Urinary bladder (tissue), 4 donors: ENCODE measurements around the gene MARCHF6. TPM values are rescaled to one million over a fixed set of nuclear protein-coding genes. Genes with fewer than 3 reads are reported as not detected.
"Not testable (repeated sequence)": the region's sequence is repeated elsewhere in the genome, so short reads cannot be mapped to it uniquely, and the experiment has no call there.

Experiments
- DNase-seq: peaks from one replicate; pipeline ENCODE4 v3.0.0-alpha.2; 2015; ENCODE audit errors: extremely low spot score
- H3K27ac ChIP-seq: one replicate; pipeline ENCODE4 v1.5.1; 2013; ENCODE audit warnings: low read depth, mild to moderate bottlenecking, moderate library complexity
- H3K36me3 ChIP-seq: one replicate; pipeline ENCODE4 v1.6.1; 2013; ENCODE audit warnings: mild to moderate bottlenecking, moderate library complexity; ENCODE audit not compliant: insufficient read depth
- H3K4me1 ChIP-seq: one replicate; pipeline ENCODE4 v1.6.1; 2013; ENCODE audit warnings: mild to moderate bottlenecking, moderate library complexity; ENCODE audit not compliant: insufficient read depth
- H3K4me3 ChIP-seq: one replicate; pipeline ENCODE4 v1.5.1; 2013; ENCODE audit warnings: low read depth, low read length
- WGBS: extraction: QIAGEN DNeasy Blood & Tissue Kit; methylation state at CpG from one replicate; pipeline ENCODE4 v1.1.7; 2013; 5-methylcytosine and 5-hydroxymethylcytosine counted together
- polyA plus RNA-seq: library from polyadenylated mRNA; stranded (reverse); fragments of 200-250 nt; gene quantifications from one replicate; pipeline ENCODE4 v1.2.3, GENCODE V29; 2013
- total RNA-seq: library from RNA; depleted of rRNA; stranded (reverse); fragments of >200 nt; gene quantifications from one replicate; pipeline ENCODE4 v1.2.3, GENCODE V29; 2014
- donor health status: healthy with polysubstance abuse.
- donor health status: healthy.

The MARCHF6 gene
- total and polyA plus RNA-seq, 2 donors: 39.0 to 165 TPM

DNA sequence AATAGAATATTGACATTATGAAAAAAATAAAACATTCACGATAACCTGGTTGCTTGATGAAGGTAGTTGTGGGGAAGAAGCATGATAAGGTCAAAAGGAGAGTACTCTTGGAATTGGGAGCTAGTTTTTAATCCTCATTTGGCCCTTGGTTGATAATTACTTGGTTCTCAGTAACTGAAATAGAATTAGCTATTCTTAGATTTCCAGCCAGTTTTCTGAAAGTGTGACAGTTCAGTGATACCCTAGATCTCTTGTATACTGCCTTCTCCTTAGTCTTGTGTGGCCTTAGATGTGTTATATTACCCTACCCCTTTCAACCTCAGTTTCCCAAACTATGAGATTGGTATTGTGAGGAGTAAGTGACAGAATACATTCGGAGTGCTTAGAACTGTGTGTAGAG is 17.4 kb downstream of the MARCHF6 start:
- no peak for DNase-seq
- no peak overlapping the region for H3K4me3 ChIP-seq
- peaks cover under 1% of the 10 kb centered on the region for H3K4me1 ChIP-seq
- H3K36me3 ChIP-seq: no peaks in the 10 kb centered on the region
- no peak overlapping the region for H3K27ac ChIP-seq
- WGBS: 96% methylated on average over 2 of the region's 2 CpGs

DNA sequence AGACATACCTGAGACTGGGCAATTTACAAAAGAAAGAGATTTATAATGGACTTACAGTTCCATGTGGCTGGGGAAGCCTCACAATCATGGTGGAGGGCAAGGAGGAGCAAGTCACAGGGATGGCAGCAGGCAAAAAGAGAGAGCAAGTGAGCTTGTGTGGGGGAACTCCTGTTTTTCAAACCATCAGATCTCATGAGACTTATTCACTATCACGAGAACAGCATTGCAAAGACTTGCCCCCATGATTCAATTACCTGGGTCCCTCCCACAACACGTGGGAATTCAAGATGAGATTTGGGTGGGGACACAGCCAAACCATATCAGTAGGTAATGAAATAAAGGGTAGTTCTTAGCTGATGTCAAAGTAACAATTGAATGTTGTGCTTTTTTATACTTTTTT is 17.9 kb downstream of the MARCHF6 start:
- H3K27ac ChIP-seq, H3K36me3 ChIP-seq, DNase-seq, H3K4me1 ChIP-seq, H3K4me3 ChIP-seq: not testable (repeated sequence)
- WGBS: 75% methylated on average over 2 of the region's 2 CpGs

DNA sequence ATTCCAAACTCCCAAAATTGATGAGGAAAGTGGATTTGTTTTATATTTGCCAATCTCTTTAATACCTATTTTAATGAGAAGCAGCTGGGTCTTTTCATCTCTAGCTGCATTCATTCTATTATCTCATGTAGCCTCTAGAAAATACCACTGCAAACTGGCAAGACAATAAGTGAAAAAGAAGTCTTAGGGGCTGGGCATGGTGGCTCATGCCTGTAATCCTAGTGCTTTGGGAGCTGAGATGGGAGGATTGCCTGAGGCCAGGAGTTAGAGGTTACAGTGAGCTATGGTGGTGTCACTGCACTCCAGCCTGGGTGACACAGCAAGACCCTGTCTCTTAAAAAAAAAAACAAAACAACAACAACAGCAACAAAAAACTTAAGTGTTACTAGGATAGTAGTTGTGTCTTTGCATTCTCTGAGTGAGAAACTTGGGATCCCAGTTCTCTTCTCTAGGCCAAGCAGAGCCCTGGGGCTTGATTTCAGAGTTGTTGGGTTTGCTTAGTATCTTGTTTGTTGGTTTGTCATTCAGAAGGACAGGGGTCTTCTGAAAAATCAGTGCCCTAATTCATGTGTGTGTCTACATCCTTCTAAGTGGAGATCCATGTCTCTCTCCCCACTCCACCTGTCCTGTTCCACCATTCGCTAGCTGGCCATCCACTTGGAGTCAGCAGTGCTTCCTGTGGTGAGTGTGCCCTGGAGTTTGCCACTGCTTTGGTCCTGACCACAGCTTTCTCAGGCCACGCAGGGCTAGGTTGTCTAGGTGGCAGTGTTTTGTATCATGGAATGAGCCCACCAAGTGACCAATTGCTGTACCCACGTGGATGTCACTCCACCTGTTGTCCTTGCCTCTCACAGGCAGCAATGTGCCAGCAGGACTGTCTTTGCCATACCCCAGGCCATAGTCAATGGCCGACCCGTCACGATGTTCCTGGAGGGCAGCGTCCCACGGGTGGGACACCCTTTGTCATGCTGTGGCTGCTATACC is 19.5 kb downstream of the MARCHF6 start:
- Histone ChIP-seq H3K36me3 (no peaks in the 10 kb centered on the region), H3K4me3 (no peak overlapping the region), H3K27ac (no peak overlapping the region), H3K4me1 (no peaks in the 10 kb centered on the region)
- no peak for DNase-seq
- 95% methylated on average over 8 of the region's 8 CpGs for WGBS

DNA sequence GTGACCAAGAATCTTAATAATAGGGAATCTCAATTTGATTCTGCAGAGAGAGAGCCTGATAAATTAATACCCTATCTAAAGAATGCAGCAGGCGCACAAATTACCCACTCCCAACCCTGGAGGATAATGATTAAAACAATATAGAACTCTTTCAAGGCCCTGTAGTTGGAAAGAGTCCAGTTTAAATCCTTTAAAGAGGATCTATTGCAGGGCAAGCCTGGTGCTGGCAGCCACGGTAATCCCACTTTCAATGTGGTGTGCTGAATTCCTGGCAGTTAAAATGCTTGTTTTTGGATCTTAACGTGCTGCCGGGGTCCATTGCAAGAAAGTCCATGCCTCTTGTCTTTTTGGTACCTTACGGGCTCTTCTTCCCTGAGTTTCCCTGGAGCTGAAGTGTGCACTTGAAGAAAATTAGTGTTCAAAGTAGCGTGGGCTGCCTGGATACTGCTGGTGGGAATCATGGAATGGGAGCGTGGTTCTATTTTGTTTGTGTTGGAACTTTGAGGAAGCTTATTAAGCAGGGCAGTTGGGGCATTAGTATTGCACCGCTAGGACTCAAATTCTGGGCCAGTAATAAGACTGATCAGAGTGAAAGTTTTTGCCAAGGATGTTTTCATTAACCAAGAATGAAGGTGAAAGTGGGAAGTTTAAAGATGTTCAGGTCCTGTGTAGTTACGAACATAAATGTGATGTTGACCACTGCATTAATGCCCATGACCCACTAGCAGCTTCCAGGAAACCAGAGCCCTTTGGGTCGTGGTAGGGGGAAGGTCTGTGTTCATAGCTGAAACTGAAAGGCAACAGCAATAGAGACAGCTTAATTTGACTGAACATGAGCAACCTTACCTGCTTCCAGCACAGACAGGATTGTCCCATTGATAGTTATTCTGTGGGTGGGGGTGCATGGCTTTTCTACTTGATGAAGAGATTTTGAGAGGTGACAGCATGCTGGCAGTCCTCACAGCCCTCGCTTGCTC is 20.8 kb downstream of the MARCHF6 start:
- H3K4me3 ChIP-seq: no peak overlapping the region
- H3K36me3 ChIP-seq: no peaks in the 10 kb centered on the region
- no peak overlapping the region for H3K27ac ChIP-seq
- WGBS: 63% methylated on average over 11 of the region's 11 CpGs
- H3K4me1 ChIP-seq: no peaks in the 10 kb centered on the region
- DNase-seq: no peak

DNA sequence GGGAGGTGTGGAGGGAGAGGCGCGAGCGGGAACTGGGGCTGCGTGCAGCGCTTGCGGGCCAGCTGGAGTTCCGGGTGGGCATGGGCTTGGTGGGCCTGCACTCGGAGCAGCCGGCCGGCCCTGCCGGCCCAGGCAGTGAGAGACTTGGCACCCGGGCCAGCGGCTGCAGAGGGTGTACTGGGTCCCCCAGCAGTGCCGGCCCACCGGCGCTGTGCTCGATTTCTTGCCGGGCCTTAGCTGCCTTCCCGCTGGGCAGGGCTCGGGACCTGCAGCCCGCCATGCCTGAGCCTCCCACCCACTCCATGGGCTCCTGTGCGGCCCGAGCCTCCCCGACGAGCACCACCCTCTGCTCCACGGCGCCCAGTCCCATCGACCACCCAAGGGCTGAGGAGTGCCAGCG is 21.7 kb downstream of the MARCHF6 start:
- WGBS: 98% methylated on average over 29 of the region's 29 CpGs

DNA sequence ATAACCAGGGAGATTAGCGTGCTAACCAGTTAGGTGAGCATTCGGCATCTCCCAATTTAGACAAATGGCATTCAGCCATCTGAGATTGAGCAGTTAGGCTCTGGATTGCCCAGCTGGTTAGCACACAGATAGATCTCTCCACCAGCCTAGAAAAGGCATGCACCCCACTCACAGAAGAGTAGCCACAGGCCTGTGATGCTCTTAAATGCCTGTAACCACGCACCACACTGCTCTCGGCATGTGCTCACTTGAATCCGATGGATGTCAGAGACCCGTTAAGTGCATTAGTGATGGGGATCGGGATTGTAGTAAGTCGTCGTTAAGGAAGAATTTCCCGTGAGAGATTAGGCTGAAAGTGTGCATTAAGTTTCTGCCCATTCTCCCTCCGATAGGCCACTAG is 23.0 kb downstream of the MARCHF6 start:
- Histone ChIP-seq H3K4me3 (no peak overlapping the region), H3K4me1 (no peaks in the 10 kb centered on the region), H3K36me3 (no peaks in the 10 kb centered on the region), H3K27ac (no peak overlapping the region)
- DNase-seq: no peak
- WGBS: 89% methylated on average over 11 of the region's 11 CpGs

More for the DNA sequence above, 21.7 kb downstream of the MARCHF6 start:
- H3K27ac ChIP-seq, H3K4me3 ChIP-seq, H3K36me3 ChIP-seq, DNase-seq, H3K4me1 ChIP-seq: not testable (repeated sequence)

DNA sequence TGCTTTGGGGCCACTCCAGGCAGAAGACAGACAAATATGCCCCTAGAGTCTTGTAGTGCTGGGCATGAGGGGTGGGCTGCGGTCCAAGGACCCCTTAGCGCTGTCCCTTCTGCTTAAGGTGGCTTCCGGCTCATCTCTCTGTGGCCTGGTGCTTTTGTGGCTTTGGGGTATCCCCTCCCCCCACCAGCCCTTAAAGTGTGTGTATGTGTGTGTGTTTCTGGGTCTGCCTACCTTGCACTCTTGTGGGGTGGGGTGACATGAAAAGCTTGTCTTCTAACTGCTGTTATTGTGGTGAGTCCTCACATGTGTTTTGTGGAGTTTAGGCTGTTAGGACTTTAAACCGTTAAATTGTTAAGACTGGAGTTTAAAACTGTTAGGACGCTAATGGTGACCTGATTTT is 23.6 kb downstream of the MARCHF6 start:
- H3K36me3 ChIP-seq: peaks cover under 1% of the 10 kb centered on the region
- no peak overlapping the region for H3K4me3 ChIP-seq
- H3K27ac ChIP-seq: no peak overlapping the region
- 78% methylated on average over 5 of the region's 5 CpGs for WGBS
- H3K4me1 ChIP-seq: no peaks in the 10 kb centered on the region
- DNase-seq: no peak

DNA sequence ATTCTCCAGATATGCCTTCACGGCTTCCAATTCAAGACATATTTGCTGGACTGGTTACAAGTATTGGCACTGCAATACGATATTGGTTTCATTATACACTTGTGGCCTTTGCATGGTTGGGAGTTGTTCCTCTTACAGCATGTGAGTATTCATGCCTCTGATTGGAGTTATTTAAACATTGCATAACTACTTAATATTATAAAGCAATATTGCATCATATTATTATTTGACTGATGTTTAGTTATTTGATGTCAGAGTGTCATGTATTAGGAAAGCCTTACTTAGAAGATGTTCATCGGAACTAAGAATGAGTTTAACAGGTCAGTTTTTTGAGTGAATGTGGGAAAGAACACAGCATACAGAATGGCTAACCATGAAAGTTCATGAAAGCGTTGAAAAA is 28.3 kb downstream of the MARCHF6 start:
- 92% methylated on average over 4 of the region's 4 CpGs for WGBS
- no peak overlapping the region for H3K4me3 ChIP-seq
- peaks cover 2% of the 10 kb centered on the region for H3K36me3 ChIP-seq
- no peak overlapping the region for H3K27ac ChIP-seq
- H3K4me1 ChIP-seq: no peaks in the 10 kb centered on the region
- DNase-seq: no peak

DNA sequence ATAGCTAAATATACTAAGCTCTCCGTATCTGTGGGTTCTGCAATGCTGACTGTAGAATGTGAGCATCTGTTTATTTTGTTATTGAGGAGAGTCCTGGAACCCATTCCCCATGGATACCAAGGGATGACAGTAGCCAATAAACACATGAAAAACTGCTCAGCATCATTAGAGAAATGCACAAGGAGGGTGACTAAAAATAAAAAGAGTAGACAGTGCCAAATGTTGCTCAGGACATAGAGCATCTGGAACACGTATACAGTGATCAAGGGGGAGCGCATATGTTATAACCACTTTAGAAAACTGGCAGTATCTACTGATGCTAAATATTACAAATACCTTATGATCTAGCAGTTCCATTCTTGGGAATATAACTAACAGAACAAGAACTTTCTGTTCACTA is 31.0 kb downstream of the MARCHF6 start:
- 50% methylated on average over 3 of the region's 3 CpGs for WGBS
- Histone ChIP-seq H3K4me1 (no peaks in the 10 kb centered on the region), H3K36me3 (peaks cover 5% of the 10 kb centered on the region), H3K4me3 (no peak overlapping the region), H3K27ac (no peak overlapping the region)
- DNase-seq: no peak

DNA sequence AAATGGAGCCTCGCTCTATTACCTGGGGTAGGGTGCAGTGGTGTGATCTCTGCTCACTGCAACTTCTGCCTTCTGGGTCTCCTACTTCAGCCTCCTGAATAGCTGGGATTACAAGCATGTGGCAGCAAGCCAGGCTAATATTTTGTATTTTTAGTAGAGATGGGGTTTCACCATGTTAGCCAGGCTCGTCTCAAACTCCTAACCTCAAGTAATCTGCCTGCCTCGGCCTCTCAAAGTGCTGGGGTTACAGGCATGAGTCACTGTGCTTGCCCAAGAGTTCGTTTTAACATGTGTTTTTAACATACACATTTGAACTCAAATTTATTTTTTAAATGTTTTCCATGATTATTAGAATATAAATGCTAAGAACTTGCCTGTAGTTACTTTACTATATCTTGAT is 34.2 kb downstream of the MARCHF6 start:
- 76% methylated on average over 4 of the region's 4 CpGs for WGBS
- no peak overlapping the region for H3K4me3 ChIP-seq
- no peak overlapping the region for H3K27ac ChIP-seq
- no peak for DNase-seq
- no peaks in the 10 kb centered on the region for H3K4me1 ChIP-seq
- peaks cover 3% of the 10 kb centered on the region for H3K36me3 ChIP-seq

DNA sequence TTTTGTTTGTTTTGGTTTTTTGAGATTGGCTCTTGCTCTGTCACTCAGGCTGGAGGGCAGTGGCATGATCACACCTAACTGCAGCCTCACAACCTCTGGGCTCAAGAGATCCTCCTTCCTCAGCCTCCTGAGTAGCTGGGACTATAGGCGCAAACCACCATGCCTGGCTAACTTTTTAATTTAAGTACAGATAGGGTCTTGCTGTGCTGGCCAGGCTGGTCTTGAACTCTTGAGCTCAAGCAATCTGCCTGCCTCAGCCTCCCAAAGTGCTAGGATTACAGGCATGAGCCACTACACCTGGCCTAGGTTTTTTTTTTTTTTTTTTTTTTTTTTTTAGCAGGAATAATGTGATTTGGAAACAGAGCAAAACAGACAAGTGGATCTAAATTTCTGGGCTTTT is 37.6 kb downstream of the MARCHF6 start:
- no peaks in the 10 kb centered on the region for H3K4me1 ChIP-seq
- no peak overlapping the region for H3K4me3 ChIP-seq
- H3K36me3 ChIP-seq: peaks cover 3% of the 10 kb centered on the region
- no peak overlapping the region for H3K27ac ChIP-seq
- DNase-seq: no peak
- 96% methylated on average over 1 of the region's 1 CpG for WGBS

DNA sequence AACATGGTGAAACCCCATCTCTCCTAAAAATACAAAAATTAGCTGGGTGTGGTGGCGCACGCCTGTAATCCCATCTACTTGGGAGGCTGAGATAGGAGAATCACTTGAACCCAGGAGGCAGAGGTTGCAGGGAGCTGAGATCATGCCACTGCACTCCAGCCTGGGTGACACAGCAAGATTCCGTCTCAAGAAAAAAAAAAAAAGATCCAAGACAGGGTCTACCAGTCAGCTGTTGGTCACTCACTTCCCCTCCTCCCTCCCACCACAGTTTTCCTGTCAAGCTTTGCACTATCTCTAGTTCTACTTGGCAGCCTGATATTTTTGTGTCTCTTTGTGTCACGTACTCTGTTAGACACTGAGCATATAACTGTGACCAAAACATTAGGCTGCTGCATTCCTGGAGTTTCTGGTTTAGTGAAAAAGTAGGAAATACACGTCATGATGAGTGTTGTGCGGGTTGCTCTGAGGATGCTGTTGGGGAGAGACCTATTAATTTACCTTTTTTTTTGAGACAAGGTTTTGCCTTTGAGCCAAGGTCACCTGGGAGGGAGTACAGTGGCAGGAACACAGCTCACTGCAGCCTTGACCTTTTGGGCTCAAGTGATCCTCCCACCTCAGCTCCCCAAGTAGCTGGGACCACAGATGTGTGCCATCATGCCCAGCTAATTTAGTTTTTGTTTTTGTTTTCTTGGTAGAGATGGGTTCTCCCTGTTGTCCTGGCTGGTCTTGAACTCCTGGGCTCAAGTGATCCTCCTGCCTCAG is 39.3 kb downstream of the MARCHF6 start:
- H3K27ac ChIP-seq, DNase-seq, H3K4me3 ChIP-seq, H3K4me1 ChIP-seq, H3K36me3 ChIP-seq: not testable (repeated sequence)
- WGBS: 91% methylated on average over 6 of the region's 6 CpGs

DNA sequence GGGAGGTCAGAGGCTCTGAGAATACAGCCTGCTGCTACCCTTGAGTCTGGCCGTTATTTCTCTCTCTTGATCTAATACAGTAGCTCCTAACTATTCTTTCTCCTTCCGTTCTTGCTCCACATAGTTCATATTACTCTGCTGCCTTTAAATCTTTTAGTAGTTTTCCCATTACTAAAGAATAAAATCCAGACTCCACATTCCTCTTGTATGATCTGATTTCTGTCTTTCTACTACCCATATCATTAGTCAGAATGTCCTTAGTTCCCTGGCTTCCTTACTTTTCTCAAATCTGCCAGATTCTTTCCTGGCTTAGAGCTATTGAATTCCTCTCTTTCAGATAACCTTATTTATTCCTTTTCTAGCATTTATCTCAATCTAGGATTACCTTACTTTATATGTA is 40.0 kb downstream of the MARCHF6 start:
- no peak for DNase-seq
- Histone ChIP-seq H3K4me1 (no peaks in the 10 kb centered on the region), H3K4me3 (no peak overlapping the region), H3K36me3 (peaks cover 4% of the 10 kb centered on the region), H3K27ac (no peak overlapping the region)
- 84% methylated on average over 2 of the region's 2 CpGs for WGBS
